Neuron (in vitro differentiated cells): ENCODE measurements around the gene HIGD2A.

Experiments
- H2AFZ ChIP-seq: one replicate; pipeline ENCODE4 v1.6.1; 2013; ENCODE audit warnings: low read depth, mild to moderate bottlenecking, inconsistent platforms, low read length, moderate library complexity
- H3K27me3 ChIP-seq: one replicate; pipeline ENCODE4 v1.6.1; 2013; ENCODE audit warnings: low read length; ENCODE audit not compliant: insufficient read depth
- H3K36me3 ChIP-seq: one replicate; pipeline ENCODE4 v1.6.1; 2013; ENCODE audit warnings: low read length; ENCODE audit not compliant: insufficient read depth
- H3K4me1 ChIP-seq: one replicate; pipeline ENCODE4 v1.6.1; 2013; ENCODE audit warnings: low read length; ENCODE audit not compliant: insufficient read depth
- H3K4me3 ChIP-seq: 2 replicates; pipeline ENCODE4 v1.5.1; 2013; ENCODE audit warnings: mild to moderate bottlenecking, low read length, moderate library complexity
- H3K9me3 ChIP-seq: one replicate; pipeline ENCODE4 v1.6.1; 2013; ENCODE audit warnings: low read length

The HIGD2A gene

GRCh38 chr5:176388444-176389134 is at the start of gene HIGD2A, which contains the start of gene NOP16:
TSS of gene HIGD2A (plus strand) at chr5:176388751. CDS start at chr5:176388820, 69 bp downstream.
TSS of gene NOP16 (minus strand) at chr5:176388598. CDS start at chr5:176388539, 59 bp downstream.
- no peaks in the 10 kb centered on the region for H3K27me3 ChIP-seq
- peaks cover 19% of the 10 kb centered on the region for H3K4me1 ChIP-seq
- peaks cover 44% of the 10 kb centered on the region for H3K36me3 ChIP-seq
- H2AFZ ChIP-seq = peak within 1 kb of the TSS; percentile 35
- H3K4me3 ChIP-seq = peak within 1 kb of the TSS; percentile 69
- H3K9me3 ChIP-seq = no peaks in the 10 kb centered on the region

- Histone ChIP-seq H3K36me3 (peaks cover 57% of the 10 kb centered on the region), H2AFZ (no peak overlapping the region), H3K9me3 (peaks cover 2% of the 10 kb centered on the region), H3K4me3 (no peak overlapping the region), H3K27me3 (no peaks in the 10 kb centered on the region), H3K4me1 (no peaks in the 10 kb centered on the region)
These were observed 49.2 kb upstream of the HIGD2A start for GRCh38 chr5:176339304-176339703.

GRCh38 chr5:176341325-176342157 is 47.0 kb upstream of the HIGD2A start:
- peaks cover 72% of the 10 kb centered on the region for H3K36me3 ChIP-seq
- H2AFZ ChIP-seq = no peak overlapping the region
- no peaks in the 10 kb centered on the region for H3K4me1 ChIP-seq
- no peaks in the 10 kb centered on the region for H3K27me3 ChIP-seq
- H3K4me3 ChIP-seq = no peak overlapping the region
- no peaks in the 10 kb centered on the region for H3K9me3 ChIP-seq

- no peaks in the 10 kb centered on the region for H3K27me3 ChIP-seq
- H3K4me3 ChIP-seq = no peak overlapping the region
- H3K36me3 ChIP-seq = peaks cover 72% of the 10 kb centered on the region
- H2AFZ ChIP-seq = no peak overlapping the region
- no peaks in the 10 kb centered on the region for H3K9me3 ChIP-seq
- H3K4me1 ChIP-seq = no peaks in the 10 kb centered on the region
These were observed 46.4 kb upstream of the HIGD2A start for GRCh38 chr5:176342158-176342483.

- Histone ChIP-seq H3K4me3 (no peak overlapping the region), H2AFZ (no peak overlapping the region), H3K36me3 (peaks cover 72% of the 10 kb centered on the region), H3K9me3 (no peaks in the 10 kb centered on the region), H3K4me1 (no peaks in the 10 kb centered on the region), H3K27me3 (no peaks in the 10 kb centered on the region)
These were observed 45.6 kb upstream of the HIGD2A start for GRCh38 chr5:176342766-176343458.

GRCh38 chr5:176350416-176350815 is 38.1 kb upstream of the HIGD2A start:
- no peaks in the 10 kb centered on the region for H3K27me3 ChIP-seq
- H2AFZ ChIP-seq = no peak overlapping the region
- peaks cover 2% of the 10 kb centered on the region for H3K9me3 ChIP-seq
- H3K36me3 ChIP-seq = peaks cover 93% of the 10 kb centered on the region
- no peaks in the 10 kb centered on the region for H3K4me1 ChIP-seq
- no peak overlapping the region for H3K4me3 ChIP-seq

GRCh38 chr5:176352116-176352878 is 36.3 kb upstream of the HIGD2A start:
- Histone ChIP-seq H3K9me3 (peaks cover 2% of the 10 kb centered on the region), H3K4me3 (no peak overlapping the region), H3K36me3 (peaks cover 92% of the 10 kb centered on the region), H3K27me3 (no peaks in the 10 kb centered on the region), H3K4me1 (no peaks in the 10 kb centered on the region), H2AFZ (no peak overlapping the region)

- Histone ChIP-seq H3K4me1 (no peaks in the 10 kb centered on the region), H3K27me3 (no peaks in the 10 kb centered on the region), H3K4me3 (no peak overlapping the region), H3K36me3 (peaks cover 86% of the 10 kb centered on the region), H2AFZ (no peak overlapping the region), H3K9me3 (peaks cover 2% of the 10 kb centered on the region)
These were observed 35.0 kb upstream of the HIGD2A start for GRCh38 chr5:176353533-176353932.

GRCh38 chr5:176355400-176356178 is 33.0 kb upstream of the HIGD2A start:
- H3K9me3 ChIP-seq = peaks cover 2% of the 10 kb centered on the region
- no peaks in the 10 kb centered on the region for H3K27me3 ChIP-seq
- no peaks in the 10 kb centered on the region for H3K4me1 ChIP-seq
- peaks cover 72% of the 10 kb centered on the region for H3K36me3 ChIP-seq
- H3K4me3 ChIP-seq = no peak overlapping the region
- H2AFZ ChIP-seq = no peak overlapping the region

GRCh38 chr5:176356179-176356566 is 32.4 kb upstream of the HIGD2A start:
- H3K36me3 ChIP-seq = peaks cover 69% of the 10 kb centered on the region
- H3K9me3 ChIP-seq = peaks cover 2% of the 10 kb centered on the region
- H3K27me3 ChIP-seq = no peaks in the 10 kb centered on the region
- no peaks in the 10 kb centered on the region for H3K4me1 ChIP-seq
- no peak overlapping the region for H2AFZ ChIP-seq
- no peak overlapping the region for H3K4me3 ChIP-seq

- Histone ChIP-seq H3K4me3 (peak overlapping the region; percentile 14), H3K4me1 (no peaks in the 10 kb centered on the region), H3K36me3 (peaks cover 36% of the 10 kb centered on the region)
These were observed 28.9 kb upstream of the HIGD2A start for GRCh38 chr5:176359658-176360057.

GRCh38 chr5:176360894-176361436 is 27.6 kb upstream of the HIGD2A start:
- peak overlapping the region; percentile 56 for H2AFZ ChIP-seq
- H3K36me3 ChIP-seq = peaks cover 25% of the 10 kb centered on the region
- H3K27me3 ChIP-seq = no peaks in the 10 kb centered on the region
- no peaks in the 10 kb centered on the region for H3K9me3 ChIP-seq
- no peaks in the 10 kb centered on the region for H3K4me1 ChIP-seq
- H3K4me3 ChIP-seq = peak overlapping the region; percentile 79

More at GRCh38 chr5:176359658-176360057, 28.9 kb upstream of the HIGD2A start:
- H3K27me3 ChIP-seq = no peaks in the 10 kb centered on the region
- no peaks in the 10 kb centered on the region for H3K9me3 ChIP-seq
- H2AFZ ChIP-seq = no peak overlapping the region
